Posterior vena cava (tissue), 2 donors: ENCODE data around the gene RBM15. TPM values are rescaled to one million over a fixed set of nuclear protein-coding genes. Genes with fewer than 3 reads are reported as not detected.

Source experiments
- DNase-seq: peaks from one replicate; pipeline ENCODE4 v3.0.0-alpha.2; 2020; ENCODE audit warnings: low spot score
- intact Hi-C, 2 donors: fragments of 100-400 bp; cut with DNase I; formaldehyde crosslinking; loops; one replicate each; pipeline versions ENCODE4 v1.14.1 to v1.14.2; 2022 to 2023
- long read RNA-seq, 2 donors: library from polyadenylated mRNA; unstranded; transcript quantifications; one replicate each; pipeline ENCODE4 v2.0.0, GENCODE V29; 2020 to 2021
- total RNA-seq, 2 donors: library from RNA; stranded (reverse); fragmentation: NEBNext Ultra II Directional; extraction: Animal tissue kit (Norgen Biotek cat#: 25700); gene quantifications; one replicate each; pipeline ENCODE4 v1.2.1, GENCODE V29; 2021
- donor health status: DM: yes; HTN: yes; CAD: no.
- donor health status: DM: yes; HTN: yes; CAD: no.

Gene RBM15
- 10 to 100 TPM; 14.8 to 15.9 TPM for total RNA-seq
- long read RNA-seq, donor 1, partial matches to known transcripts, result 0 of 4 reads
- long read RNA-seq, donor 1, other reads (novel, unspliced or antisense), result 1 of 4 reads
- long read RNA-seq, donor 2, partial matches to known transcripts, result 0 of 2 reads
- long read RNA-seq, donor 2, other reads (novel, unspliced or antisense), result 0 of 2 reads

GRCh38 chr1:110338886-110339406 lies at the start of gene RBM15:
TSS of gene RBM15 (plus strand) at chr1:110339377. CDS start at chr1:110339406, 29 bp downstream.
- peak; percentile 99 for DNase-seq
- intact Hi-C loops, result no loop called here

- intact Hi-C loops, result no loop called here
- DNase-seq, result no peak
Measured at GRCh38 chr1:110291241-110292030, 47.7 kb upstream of the RBM15 start.

- intact Hi-C loops, result no loop called here
- no peak for DNase-seq
Measured at GRCh38 chr1:110292031-110292741, 47.0 kb upstream of the RBM15 start.

GRCh38 chr1:110293601-110294104 lies 45.5 kb upstream of the RBM15 start:
- no peak for DNase-seq
- intact Hi-C loops, result no loop called here

- DNase-seq, result no peak
- intact Hi-C loops, result no loop called here
Measured at GRCh38 chr1:110294308-110294707, 44.9 kb upstream of the RBM15 start.

- no peak for DNase-seq
- intact Hi-C loops, result loop anchor here in 1 of 2 donors (5.0 kb wide), 1 partner anchor 227 kb away; the partner anchor contains the start of gene ALX3
Measured at GRCh38 chr1:110298991-110299390, 40.2 kb upstream of the RBM15 start.

GRCh38 chr1:110300412-110301085 lies 38.6 kb upstream of the RBM15 start:
- intact Hi-C loops, result no loop called here
- no peak for DNase-seq

GRCh38 chr1:110302836-110303235 lies 36.3 kb upstream of the RBM15 start:
- intact Hi-C loops, result no loop called here

GRCh38 chr1:110305900-110306420 lies 33.2 kb upstream of the RBM15 start:
- DNase-seq, result no peak
- intact Hi-C loops, result no loop called here

More at GRCh38 chr1:110302836-110303235, 36.3 kb upstream of the RBM15 start:
- no peak for DNase-seq

GRCh38 chr1:110307239-110307974 lies 31.8 kb upstream of the RBM15 start:
- intact Hi-C loops, result no loop called here
- no peak for DNase-seq

GRCh38 chr1:110308247-110308646 lies 30.9 kb upstream of the RBM15 start:
- intact Hi-C loops, result loop anchor here in 1 of 2 donors (2.0 kb wide), 1 partner anchor 101 kb away; no protein-coding TSS in a partner anchor
- no peak for DNase-seq

GRCh38 chr1:110309139-110309538 lies 30.0 kb upstream of the RBM15 start:
- intact Hi-C loops, result loop anchor here in 1 of 2 donors (2.0 kb wide), 1 partner anchor 102 kb away; no protein-coding TSS in a partner anchor
- no peak for DNase-seq

GRCh38 chr1:110309767-110310166 lies 29.4 kb upstream of the RBM15 start:
- no peak for DNase-seq
- intact Hi-C loops, result loop anchor here (2.0 to 10.0 kb wide), 2 partner anchors 103 to 145 kb away; partner anchors contain the start of gene PROK1 (in 2 of the 2)

- DNase-seq, result no peak
- intact Hi-C loops, result loop anchor here (10.0 kb wide), 1 partner anchor 145 kb away; the partner anchor contains the start of gene PROK1 (in 2 of the 2)
Measured at GRCh38 chr1:110310300-110310699, 28.9 kb upstream of the RBM15 start.

- intact Hi-C loops, result loop anchor here (1.0 to 10.0 kb wide), 2 partner anchors 72 to 142 kb away; partner anchors contain the start of gene PROK1 (in 2 of the 2)
- DNase-seq, result peak; percentile 94
Measured at GRCh38 chr1:110312188-110313121, 26.7 kb upstream of the RBM15 start.

GRCh38 chr1:110316735-110317134 lies 22.4 kb upstream of the RBM15 start:
- intact Hi-C loops, result loop anchor here (10.0 kb wide), 1 partner anchor 138 kb away; the partner anchor contains the start of gene PROK1 (in 2 of the 2)
- no peak for DNase-seq

- no peak for DNase-seq
- intact Hi-C loops, result loop anchor here (10.0 kb wide), 1 partner anchor 137 kb away; the partner anchor contains the start of gene PROK1 (in 2 of the 2)
Measured at GRCh38 chr1:110318046-110318445, 21.1 kb upstream of the RBM15 start.
